NOMO-1 treated with dmso at 0.1 percent for 144 hours (cell line): Measurements from ENCODE around the gene CNTN5.
A peak's percentile ranks its signal among the peaks of the same experiment; 100 is the strongest.
"Not testable (repeated sequence)": the region's sequence is repeated elsewhere in the genome, so short reads cannot be mapped to it uniquely, and the experiment has no call there.

Experiments
- DNase-seq: peaks from one replicate; lab custom pipeline; 2025; ENCODE audit not compliant: unreplicated experiment; lab: John Stamatoyannopoulos, UW

The CNTN5 gene

DNA sequence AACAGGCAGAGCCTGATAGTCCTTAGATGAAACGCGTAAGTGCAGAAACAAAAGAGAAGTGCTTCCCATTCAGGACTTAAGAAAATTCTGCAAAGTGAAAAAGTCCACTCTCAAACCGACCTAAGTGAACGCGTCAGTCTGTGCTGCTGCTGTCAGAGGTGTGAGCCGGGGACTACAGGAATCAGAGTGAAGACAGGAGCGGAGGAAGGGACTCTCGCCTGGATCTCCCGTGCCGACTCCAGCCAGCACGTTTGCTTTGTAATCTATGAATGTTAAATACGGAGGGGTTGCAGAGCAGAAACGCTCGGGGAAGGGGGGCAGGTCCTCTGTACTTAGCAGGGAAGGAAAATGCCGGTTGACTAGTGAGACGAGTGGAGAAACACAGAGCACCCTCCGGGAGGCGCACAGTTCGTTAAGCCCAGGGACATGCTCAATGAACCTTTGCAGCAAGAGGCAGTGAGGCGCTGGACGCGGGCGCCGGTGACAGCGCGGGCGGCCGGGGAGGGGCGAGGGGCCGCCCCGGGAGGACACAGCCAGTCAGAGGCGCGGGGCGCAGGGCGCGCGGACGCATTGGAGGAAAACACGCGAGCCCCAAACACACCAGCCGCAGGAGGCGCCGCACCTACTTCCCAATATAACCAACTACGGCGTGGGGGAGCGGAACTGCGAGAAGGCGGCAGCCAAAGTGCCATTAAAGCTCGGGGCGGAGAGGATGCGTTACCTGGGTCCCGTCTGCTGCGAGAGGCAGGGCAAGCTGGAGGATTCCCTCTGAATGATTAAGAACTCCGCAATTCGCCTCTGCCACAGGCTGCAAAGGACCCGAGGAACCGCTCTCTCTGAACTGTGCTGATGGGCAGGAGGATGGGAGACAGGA is at the start of gene CNTN5:
Gene CNTN5, plus strand, starts transcription at position 598 of the 874 bp plus-strand sequence.
- DNase-seq: peak; percentile 34

DNA sequence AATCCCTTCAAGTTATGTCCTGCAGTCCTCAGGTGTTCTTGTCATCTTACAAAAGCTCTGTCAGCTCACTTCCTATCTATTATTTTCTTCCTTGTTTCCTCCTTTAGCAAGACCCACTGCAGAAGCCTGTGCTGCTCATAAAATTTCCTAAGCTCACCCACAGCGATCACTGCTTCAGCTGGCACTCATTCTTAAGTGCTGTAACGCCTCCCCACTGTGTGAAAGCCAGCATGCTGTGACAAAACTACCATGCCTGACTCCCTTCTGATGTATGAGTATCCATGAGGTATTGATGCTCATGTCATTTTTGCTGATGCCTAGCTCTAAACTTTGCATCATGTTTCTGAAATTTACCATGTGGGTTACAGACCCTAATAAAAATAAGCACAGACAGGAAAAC is 41.5 kb upstream of the CNTN5 start:
- DNase-seq: no peak

DNA sequence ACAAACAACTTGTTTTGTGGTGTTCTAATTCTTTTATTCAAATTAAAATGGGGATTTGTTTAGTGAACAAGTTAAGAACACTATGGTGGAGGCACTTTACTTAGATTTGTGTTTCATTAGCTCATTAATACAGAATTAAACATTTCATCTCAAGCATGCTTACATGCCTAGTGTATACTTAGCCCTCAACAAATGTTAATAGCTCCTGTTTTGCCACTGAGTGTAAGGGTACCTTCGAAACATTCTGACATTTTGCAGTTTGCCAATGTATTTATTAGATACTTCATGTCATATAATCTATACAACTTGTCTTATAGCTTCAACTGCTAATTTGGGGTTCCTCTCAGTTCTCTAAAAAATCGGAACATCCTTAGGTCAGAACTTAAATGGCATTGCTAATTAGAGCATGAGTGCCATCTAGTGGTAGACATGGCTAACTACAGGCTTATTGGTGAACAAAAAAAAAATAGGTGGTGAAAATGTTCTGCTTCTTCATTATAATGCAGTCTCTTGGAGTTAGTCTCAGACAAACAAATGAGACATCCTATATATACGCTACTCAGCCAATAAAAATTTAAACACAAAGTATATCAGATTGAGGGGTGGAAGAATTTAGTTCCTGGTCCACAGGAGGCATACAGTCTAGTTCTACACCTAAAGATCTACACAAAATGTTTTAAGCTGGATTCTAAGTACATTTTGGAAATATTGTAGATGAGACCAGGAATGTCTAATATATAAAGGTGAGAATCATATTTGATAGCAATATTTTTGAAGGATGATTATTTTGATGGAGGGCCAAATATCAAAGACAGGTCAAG is 4.9 kb upstream of the CNTN5 start:
- DNase-seq: no peak

DNA sequence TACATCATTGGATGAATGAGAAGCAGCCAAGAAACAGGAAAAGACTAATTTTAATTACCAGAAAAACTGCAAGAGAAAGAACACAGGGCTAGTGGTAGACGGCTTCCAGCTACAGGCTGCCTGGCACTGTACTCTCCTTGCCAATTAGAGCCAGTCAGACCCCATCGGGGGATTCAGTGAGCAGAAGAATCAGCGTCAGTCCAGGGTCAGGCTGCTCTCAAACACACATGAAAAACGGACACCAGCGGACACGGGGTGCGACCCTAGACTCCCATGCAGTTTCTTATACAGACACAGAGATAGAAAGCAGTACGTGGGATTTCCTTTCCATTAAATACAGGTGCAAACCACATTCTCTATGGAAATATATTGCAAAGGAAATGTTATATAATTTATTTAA is 1.1 kb upstream of the CNTN5 start:
- no peak for DNase-seq

DNA sequence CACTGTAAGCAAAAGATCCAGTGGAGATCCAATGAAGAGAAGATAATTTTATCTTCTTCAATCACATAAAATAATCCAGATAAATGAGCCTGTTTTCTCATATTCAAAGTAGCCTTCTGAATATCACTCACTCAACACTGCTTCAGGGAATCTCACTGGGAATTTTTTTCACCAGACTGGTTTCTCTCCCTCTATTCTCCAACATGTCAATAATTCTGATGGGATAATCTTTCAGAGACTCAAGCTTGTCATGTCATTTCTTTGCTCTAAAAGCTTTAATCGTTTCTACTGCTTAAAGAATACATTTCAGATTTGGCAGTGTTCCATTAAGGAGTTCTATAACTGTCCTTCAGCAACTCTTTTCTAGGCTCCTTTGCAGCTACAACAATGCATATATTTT is 16.3 kb downstream of the CNTN5 start:
- no peak for DNase-seq

DNA sequence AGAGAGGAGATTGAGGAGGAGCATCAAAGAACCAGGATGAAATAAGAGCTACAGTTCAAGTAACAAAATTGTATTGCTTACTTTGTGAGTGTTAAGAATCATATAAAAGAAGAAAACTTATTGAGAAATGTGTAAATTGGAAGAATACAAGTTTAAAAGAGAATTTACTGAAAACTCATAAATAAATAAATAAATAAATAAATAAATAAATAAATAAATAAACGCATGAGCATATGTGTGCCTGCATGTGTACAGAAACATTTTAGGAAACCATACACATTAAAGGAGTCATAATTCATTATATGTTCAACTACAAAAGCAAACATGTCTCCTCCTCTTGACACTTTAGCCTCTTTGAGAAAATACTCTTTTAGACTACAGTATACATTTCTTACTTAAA is 42.6 kb downstream of the CNTN5 start:
- no peak for DNase-seq

DNA sequence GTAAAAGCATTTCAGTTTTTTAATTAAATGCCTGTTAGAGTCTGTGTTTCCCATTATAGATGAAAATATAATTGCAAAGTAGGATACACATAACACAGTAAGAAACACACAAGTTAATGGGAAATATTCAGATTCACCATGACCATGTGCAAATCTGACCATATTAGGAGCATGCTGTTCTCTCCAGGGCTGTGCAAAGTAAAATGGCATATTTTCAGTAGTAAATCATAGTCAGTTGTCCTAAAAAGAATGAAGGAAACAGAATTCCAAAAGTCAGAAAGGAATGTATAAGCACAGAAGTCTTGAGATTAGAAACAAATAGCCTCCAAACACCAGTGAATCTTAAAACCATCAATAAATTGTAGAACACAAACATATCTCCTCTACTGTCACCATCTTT is 44.4 kb downstream of the CNTN5 start:
- DNase-seq: no peak

DNA sequence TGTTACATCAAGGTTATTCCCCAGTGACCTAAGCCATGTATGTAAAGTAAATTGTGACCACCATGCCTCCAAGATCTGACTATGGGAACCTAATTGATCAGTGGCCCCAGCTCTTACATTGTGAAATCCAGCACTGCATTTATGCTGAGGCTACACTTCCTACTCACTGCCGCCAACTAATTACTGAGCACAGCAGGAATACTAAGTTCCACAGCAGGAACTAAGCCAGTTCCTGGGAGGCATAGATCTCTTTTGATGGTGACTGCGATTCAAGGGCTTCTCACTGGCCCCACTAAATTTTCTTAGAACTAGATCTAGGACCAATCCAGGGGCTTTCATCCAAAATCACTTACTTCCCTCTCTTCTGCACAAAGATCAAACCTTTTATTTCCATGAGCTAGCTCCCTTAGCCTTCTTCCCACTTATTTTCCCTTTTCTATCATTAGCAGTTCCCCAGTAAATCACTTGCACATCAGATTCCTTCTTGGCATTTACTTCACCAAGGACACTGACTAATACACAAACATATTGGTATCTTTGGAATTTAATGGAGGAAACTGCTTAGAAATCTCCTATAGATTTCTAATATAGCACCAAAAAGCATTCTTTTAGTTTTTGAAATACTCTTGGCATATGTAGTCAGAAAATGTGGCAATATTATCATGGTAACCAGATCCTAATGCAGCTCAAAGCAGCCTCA is 46.0 kb downstream of the CNTN5 start:
- no peak for DNase-seq

DNA sequence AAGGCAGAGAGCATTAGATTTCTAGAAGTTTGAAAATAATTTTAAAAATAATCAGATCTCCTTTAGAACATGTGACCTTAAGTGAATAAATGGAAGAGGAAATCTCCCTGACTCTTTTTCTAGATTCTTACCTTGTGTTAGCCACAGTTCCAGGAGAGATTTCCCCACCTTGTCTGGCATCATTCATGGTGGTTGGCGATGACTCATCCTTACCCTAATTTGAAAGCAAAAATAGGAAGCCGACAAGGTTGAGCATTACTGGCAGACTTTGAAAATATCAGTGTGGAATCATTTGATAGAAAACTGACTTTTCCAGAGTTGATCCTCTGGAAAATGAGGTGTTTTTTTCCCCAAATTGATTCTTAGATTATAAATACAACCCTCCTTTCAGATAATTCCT is 48.1 kb downstream of the CNTN5 start:
- DNase-seq: peak; percentile 15

DNA sequence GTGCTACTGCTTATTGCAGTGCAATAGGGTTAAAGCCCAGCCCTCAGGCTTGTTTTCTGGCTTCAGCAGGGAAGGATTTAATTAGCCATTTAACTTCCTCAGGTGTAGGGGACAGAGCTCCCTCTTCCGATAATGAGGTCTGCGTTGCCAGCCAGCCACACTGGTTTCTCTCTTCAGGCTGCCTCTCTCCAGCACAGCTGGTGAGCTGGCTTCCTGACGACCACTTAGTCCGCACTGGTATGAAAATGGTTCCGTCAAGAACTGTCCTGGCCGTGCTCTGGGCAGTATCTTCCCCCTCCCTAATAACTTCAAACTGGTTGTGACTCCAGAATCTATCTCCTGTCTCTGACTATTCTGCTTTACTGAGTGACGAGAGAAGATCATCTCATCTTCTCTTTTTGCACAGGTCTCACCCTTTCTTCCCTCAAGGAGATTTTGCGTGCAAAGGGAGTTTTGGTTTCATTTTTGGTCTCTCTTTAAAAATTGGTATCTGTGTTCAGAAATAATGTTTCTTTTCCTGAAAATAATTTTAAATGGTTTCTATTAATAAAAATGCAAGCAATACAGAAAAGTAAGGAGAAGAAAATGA is 49.2 kb downstream of the CNTN5 start:
- DNase-seq: peak; percentile 4

DNA sequence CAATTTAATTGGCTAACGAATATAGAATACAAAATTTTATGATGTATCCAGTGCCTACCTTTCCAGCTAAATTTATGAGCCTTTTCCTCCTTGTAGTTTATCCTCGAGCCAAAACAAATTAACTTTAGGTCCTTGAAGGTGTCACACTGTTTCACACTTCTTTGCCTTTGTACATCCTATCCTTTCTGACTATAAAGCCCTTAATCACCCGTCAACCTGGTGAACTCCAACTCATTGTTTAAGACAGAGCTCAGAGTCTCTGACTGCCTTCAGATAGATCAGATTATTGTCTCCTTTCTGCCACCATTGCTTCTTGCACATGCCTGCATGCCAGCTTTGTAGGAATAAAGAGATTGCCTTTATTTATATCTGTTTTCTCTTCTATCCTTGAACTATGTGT is 58.8 kb downstream of the CNTN5 start:
- DNase-seq: no peak

DNA sequence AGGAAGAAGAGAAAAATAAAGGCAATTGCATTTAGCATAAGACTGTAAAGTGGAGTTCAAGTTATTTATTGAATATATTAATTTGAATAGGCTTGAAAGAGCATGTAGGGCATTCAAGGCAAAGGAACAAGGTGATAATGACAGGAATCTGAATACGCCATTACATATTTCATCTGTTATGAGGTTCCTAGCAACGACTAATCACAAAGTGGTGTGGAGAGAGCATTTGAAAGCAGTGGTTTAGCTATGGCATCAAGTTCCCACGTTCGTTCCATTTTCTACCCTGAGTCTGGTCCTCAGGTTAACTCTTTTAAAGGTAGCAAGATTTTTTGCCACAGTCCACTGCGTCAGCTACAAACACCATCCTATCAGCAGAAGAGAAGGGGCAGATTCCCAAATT is 59.4 kb downstream of the CNTN5 start:
- no peak for DNase-seq

DNA sequence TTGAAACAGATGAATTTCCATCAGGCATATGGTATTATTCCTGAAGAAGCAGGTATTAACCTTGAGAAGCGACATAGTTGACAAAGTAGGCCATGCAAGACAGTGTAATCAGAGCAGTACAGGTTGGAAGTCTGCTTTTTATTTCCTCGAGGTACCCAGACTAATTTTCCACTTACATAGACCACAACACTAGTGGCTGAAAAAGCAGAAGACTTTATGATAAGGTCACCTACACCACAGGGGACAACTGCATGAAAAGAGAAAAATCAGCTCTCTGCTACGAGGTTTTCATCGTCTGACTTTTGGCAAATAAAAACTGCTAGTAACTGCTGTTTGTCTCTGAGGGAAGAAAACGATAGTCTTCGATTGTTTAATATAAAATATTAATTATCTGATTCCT is 77.5 kb downstream of the CNTN5 start:
- no peak for DNase-seq

DNA sequence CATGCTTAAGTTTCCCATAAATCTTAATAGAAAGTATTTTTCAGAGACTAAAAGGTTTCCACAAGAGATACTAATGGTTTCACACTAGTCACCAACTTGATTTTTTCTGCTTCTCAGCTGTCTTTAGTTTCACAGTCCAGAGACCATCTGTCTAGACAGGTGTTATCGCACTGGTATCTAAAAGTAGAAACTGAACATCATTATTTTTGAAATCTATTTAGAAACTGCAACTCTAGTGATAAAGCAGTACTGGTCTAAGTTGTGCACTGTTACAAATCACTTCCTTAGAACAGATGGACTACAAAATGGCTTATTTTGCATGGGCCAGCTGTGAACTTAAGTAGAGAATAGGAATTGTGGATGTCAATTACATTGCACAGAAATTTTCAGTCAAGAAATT is 78.0 kb downstream of the CNTN5 start:
- DNase-seq: no peak

DNA sequence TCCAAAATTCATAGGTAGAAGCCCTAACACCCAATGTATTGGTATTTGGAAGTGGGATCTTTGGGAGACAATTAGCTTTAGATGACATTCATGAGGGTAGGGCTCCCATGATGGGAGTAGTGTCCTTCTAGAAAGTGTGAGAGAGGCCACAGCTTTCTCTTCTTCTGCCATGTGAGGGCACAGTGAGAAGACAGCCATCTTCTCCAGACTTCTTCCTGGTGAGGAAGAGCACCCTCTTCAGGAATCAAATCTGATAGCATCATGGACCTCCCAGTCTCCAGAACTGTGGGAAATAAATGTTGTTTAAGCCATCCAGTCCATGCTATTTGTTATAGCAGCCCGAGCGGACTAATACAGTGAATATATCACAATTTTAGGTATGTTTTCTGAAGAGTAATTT is 96.9 kb downstream of the CNTN5 start:
- DNase-seq: no peak

DNA sequence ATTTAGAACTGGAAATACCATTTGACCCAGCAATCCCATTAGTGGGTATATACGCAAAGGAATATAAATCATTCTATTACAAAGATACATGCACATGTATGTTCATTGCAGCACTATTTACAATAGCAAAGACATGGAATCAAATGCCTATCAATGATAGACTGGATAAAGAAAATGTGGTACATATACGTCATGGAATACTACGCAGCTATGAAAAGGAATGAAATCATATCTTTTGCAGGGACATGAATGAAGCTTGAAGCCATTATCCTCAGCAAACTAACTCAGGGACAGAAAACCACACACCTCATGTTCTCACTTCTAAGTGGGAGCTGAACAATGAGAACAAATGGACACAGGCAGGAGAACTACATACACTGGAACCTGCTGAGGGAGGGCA is 113.1 kb downstream of the CNTN5 start:
- DNase-seq: not testable (repeated sequence)

DNA sequence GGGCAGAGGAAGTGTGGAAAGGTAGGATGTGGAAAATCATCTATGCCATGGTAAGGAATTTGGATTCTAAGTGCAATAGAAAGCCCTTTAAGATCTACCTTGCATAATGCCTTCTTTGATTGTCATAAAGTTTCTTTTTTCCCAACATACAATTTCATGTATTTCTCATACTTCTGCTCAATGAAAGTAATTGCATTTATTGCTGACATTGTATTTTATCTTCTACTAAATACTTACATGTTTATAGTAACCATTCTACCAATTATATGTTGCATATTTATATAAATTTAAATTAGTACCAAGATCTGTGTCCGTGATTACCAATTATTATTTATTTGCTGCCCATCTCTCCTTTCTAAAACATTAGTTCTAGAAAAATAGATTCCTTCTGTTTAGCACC is 114.8 kb downstream of the CNTN5 start:
- no peak for DNase-seq

DNA sequence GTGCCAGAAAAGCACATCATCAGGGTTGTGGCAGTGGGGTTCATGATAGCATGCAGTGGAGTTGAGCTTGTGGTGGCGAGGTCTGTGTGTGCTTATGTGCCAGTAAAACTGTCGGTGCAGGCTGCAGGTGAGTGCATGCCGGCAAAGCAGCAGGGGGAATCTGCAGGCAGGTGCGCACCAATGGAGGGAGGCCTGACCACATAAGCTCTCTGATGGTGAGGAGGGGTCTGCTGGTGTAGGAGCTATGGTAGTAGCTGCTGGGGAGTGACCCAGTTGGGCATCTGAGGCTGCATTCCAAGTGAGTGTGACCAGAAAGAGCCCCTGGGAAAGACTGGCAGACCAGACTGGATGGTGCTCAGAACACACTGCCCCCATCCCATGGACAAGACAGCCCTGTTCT is 121.5 kb downstream of the CNTN5 start:
- no peak for DNase-seq

DNA sequence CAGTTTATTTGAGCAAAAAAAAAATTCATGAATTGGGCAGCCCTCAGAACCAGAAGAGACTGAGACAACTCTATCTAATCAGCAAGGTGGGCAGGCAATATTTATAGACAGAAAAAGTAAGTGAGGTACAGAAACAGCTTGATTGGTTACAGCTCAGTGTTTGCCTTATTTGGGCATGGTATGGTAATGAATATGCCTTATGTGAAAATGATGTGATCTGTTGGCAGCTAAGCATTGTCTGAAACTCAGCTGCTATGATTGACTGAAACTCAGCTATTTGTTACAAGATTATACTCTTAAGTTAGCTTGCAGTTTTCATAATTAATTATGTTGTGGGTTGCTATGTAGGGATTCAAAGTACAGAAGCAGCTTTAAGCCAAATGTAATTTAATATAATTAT is 127.6 kb downstream of the CNTN5 start:
- DNase-seq: no peak

DNA sequence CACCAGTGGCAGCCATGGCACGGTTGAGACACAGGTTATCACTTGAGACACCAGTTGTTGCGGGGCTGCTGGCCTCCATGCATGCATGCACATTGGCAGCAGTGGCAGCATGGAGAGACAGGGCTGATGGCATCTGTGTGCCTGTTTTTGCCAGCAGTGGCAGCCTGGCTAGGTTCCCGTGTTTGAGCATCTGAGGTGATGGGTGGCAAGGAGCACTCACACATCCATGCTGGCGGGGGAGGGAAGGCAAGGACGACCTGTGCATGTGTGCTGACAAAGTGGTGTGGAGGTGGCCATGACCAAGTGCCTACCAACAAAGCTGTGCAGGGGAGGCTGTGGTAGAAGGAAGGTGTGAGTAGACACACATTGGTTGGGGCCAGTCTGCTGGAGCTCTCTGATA is 133.5 kb downstream of the CNTN5 start:
- no peak for DNase-seq

DNA sequence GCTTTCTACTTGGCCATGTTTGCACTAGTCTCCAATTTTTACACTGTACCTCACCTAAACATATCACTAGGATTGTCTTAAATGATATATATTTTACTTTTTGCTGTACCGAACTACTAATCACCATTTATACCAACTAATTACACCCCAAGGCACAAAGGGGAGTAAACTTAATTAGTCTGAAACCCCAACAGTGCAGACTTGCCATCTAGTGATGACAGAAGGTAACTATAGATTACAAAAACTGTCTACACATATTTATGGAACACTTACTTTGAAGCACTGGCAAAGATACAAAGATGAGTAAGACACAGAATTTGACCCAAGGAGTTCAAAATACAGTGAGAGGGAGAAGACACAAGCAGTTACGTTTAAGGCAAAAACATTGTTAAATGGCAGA is 139.7 kb downstream of the CNTN5 start:
- no peak for DNase-seq
